Measurements from ENCODE around the gene COASY.
"Not testable (repeated sequence)": the region's sequence is repeated elsewhere in the genome, so short reads cannot be mapped to it uniquely, and the experiment has no call there.

COASY gene

GRCh38 chr17:42535155-42536047, 26.5 kb upstream of the COASY start:
- peaks cover 23% of the 10 kb centered on the region for H3K4me1 ChIP-seq (ENCODE audit: insufficient read depth, low read length)
- H3K27ac ChIP-seq (ENCODE audit: low read depth, low read length) = peak overlapping the region; percentile 84
- no peaks in the 10 kb centered on the region for H3K9me3 ChIP-seq (ENCODE audit: low read length)
- peaks cover 15% of the 10 kb centered on the region for H3K36me3 ChIP-seq (ENCODE audit: insufficient read depth, low read length)
- peak overlapping the region; percentile 71 for H3K9ac ChIP-seq (ENCODE audit: low read length)
- H3K27me3 ChIP-seq (ENCODE audit: control insufficient read depth in 1 of 2, insufficient read depth in 2 of 2, low read length in 2 of 2) = no peaks in the 10 kb centered on the region
- H3K4me3 ChIP-seq (ENCODE audit: low read depth in 1 of 2, low read length in 2 of 2) = peak overlapping the region; percentile 41 to 72

GRCh38 chr17:42536048-42536371, 25.9 kb upstream of the COASY start, which contains the start of gene NAGLU:
TSS of gene NAGLU (plus strand) at chr17:42536241. CDS start at chr17:42536273, 32 bp downstream.
- Histone ChIP-seq H3K9me3 (ENCODE audit: low read length) (no peaks in the 10 kb centered on the region), H3K9ac (ENCODE audit: low read length) (peak within 1 kb of the TSS; percentile 71), H3K4me3 (ENCODE audit: low read depth in 1 of 2, low read length in 2 of 2) (peak within 1 kb of the TSS; percentile 52 to 75), H3K36me3 (ENCODE audit: insufficient read depth, low read length) (peaks cover 19% of the 10 kb centered on the region), H3K27ac (ENCODE audit: low read depth, low read length) (peak within 1 kb of the TSS; percentile 92), H3K4me1 (ENCODE audit: insufficient read depth, low read length) (peaks cover 23% of the 10 kb centered on the region), H3K27me3 (ENCODE audit: control insufficient read depth in 1 of 2, insufficient read depth in 2 of 2, low read length in 2 of 2) (no peaks in the 10 kb centered on the region)

- peak overlapping the region; percentile 52 to 75 for H3K4me3 ChIP-seq (ENCODE audit: low read depth in 1 of 2, low read length in 2 of 2)
- H3K27ac ChIP-seq (ENCODE audit: low read depth, low read length) = peak overlapping the region; percentile 92
- peaks cover 19% of the 10 kb centered on the region for H3K4me1 ChIP-seq (ENCODE audit: insufficient read depth, low read length)
- no peaks in the 10 kb centered on the region for H3K9me3 ChIP-seq (ENCODE audit: low read length)
- peak overlapping the region; percentile 54 for H3K9ac ChIP-seq (ENCODE audit: low read length)
- no peaks in the 10 kb centered on the region for H3K27me3 ChIP-seq (ENCODE audit: control insufficient read depth in 1 of 2, insufficient read depth in 2 of 2, low read length in 2 of 2)
- peaks cover 25% of the 10 kb centered on the region for H3K36me3 ChIP-seq (ENCODE audit: insufficient read depth, low read length)
Observed at GRCh38 chr17:42536372-42537155, 25.4 kb upstream of the COASY start.

- no peaks in the 10 kb centered on the region for H3K9me3 ChIP-seq (ENCODE audit: low read length)
- H3K36me3 ChIP-seq (ENCODE audit: insufficient read depth, low read length) = peaks cover 26% of the 10 kb centered on the region
- H3K27ac ChIP-seq (ENCODE audit: low read depth, low read length) = peak overlapping the region; percentile 92
- peak overlapping the region; percentile 52 to 75 for H3K4me3 ChIP-seq (ENCODE audit: low read depth in 1 of 2, low read length in 2 of 2)
- no peaks in the 10 kb centered on the region for H3K27me3 ChIP-seq (ENCODE audit: control insufficient read depth in 1 of 2, insufficient read depth in 2 of 2, low read length in 2 of 2)
- H3K4me1 ChIP-seq (ENCODE audit: insufficient read depth, low read length) = peaks cover 17% of the 10 kb centered on the region
- H3K9ac ChIP-seq (ENCODE audit: low read length) = peak overlapping the region; percentile 54
Observed at GRCh38 chr17:42537156-42537805, 24.7 kb upstream of the COASY start.

GRCh38 chr17:42537826-42538451, 24.0 kb upstream of the COASY start:
- Histone ChIP-seq H3K4me1 (ENCODE audit: insufficient read depth, low read length) (peaks cover 17% of the 10 kb centered on the region), H3K27ac (ENCODE audit: low read depth, low read length) (no peak overlapping the region), H3K36me3 (ENCODE audit: insufficient read depth, low read length) (peaks cover 30% of the 10 kb centered on the region), H3K27me3 (ENCODE audit: control insufficient read depth in 1 of 2, insufficient read depth in 2 of 2, low read length in 2 of 2) (no peaks in the 10 kb centered on the region), H3K4me3 (ENCODE audit: low read depth in 1 of 2, low read length in 2 of 2) (peak overlapping the region in 1 of 2 donors; percentile 16), H3K9ac (ENCODE audit: low read length) (no peak overlapping the region), H3K9me3 (ENCODE audit: low read length) (no peaks in the 10 kb centered on the region)

- Histone ChIP-seq H3K4me1 (ENCODE audit: insufficient read depth, low read length) (peaks cover 17% of the 10 kb centered on the region), H3K9me3 (ENCODE audit: low read length) (no peaks in the 10 kb centered on the region), H3K27ac (ENCODE audit: low read depth, low read length) (no peak overlapping the region), H3K9ac (ENCODE audit: low read length) (no peak overlapping the region), H3K36me3 (ENCODE audit: insufficient read depth, low read length) (peaks cover 35% of the 10 kb centered on the region), H3K27me3 (ENCODE audit: control insufficient read depth in 1 of 2, insufficient read depth in 2 of 2, low read length in 2 of 2) (no peaks in the 10 kb centered on the region), H3K4me3 (ENCODE audit: low read depth in 1 of 2, low read length in 2 of 2) (peak overlapping the region in 1 of 2 donors; percentile 16)
Observed at GRCh38 chr17:42538482-42538881, 23.5 kb upstream of the COASY start.

- peaks cover 38% of the 10 kb centered on the region for H3K36me3 ChIP-seq (ENCODE audit: insufficient read depth, low read length)
- H3K9me3 ChIP-seq (ENCODE audit: low read length); H3K4me3 ChIP-seq (ENCODE audit: low read depth in 1 of 2, low read length in 2 of 2); H3K27me3 ChIP-seq (ENCODE audit: control insufficient read depth in 1 of 2, insufficient read depth in 2 of 2, low read length in 2 of 2); H3K9ac ChIP-seq (ENCODE audit: low read length); H3K27ac ChIP-seq (ENCODE audit: low read depth, low read length): not testable (repeated sequence)
- peaks cover 11% of the 10 kb centered on the region for H3K4me1 ChIP-seq (ENCODE audit: insufficient read depth, low read length)
Observed at GRCh38 chr17:42540558-42540957, 21.4 kb upstream of the COASY start.

- Histone ChIP-seq H3K4me3 (ENCODE audit: low read depth in 1 of 2, low read length in 2 of 2) (no peak overlapping the region), H3K9ac (ENCODE audit: low read length) (no peak overlapping the region), H3K4me1 (ENCODE audit: insufficient read depth, low read length) (peaks cover 8% of the 10 kb centered on the region), H3K36me3 (ENCODE audit: insufficient read depth, low read length) (peaks cover 38% of the 10 kb centered on the region), H3K27ac (ENCODE audit: low read depth, low read length) (no peak overlapping the region), H3K27me3 (ENCODE audit: control insufficient read depth in 1 of 2, insufficient read depth in 2 of 2, low read length in 2 of 2) (no peaks in the 10 kb centered on the region), H3K9me3 (ENCODE audit: low read length) (no peaks in the 10 kb centered on the region)
Observed at GRCh38 chr17:42541041-42541833, 20.7 kb upstream of the COASY start.

GRCh38 chr17:42543190-42544079, 18.5 kb upstream of the COASY start:
- Histone ChIP-seq H3K9me3 (ENCODE audit: low read length) (no peaks in the 10 kb centered on the region), H3K36me3 (ENCODE audit: insufficient read depth, low read length) (peaks cover 37% of the 10 kb centered on the region), H3K27ac (ENCODE audit: low read depth, low read length) (no peak overlapping the region), H3K9ac (ENCODE audit: low read length) (no peak overlapping the region), H3K27me3 (ENCODE audit: control insufficient read depth in 1 of 2, insufficient read depth in 2 of 2, low read length in 2 of 2) (peaks cover 0 to 7% of the 10 kb centered on the region in 2 donors), H3K4me3 (ENCODE audit: low read depth in 1 of 2, low read length in 2 of 2) (no peak overlapping the region), H3K4me1 (ENCODE audit: insufficient read depth, low read length) (no peaks in the 10 kb centered on the region)

GRCh38 chr17:42544874-42545283, 17.1 kb upstream of the COASY start:
- H3K36me3 ChIP-seq (ENCODE audit: insufficient read depth, low read length) = peaks cover 23% of the 10 kb centered on the region
- H3K27ac ChIP-seq (ENCODE audit: low read depth, low read length) = no peak overlapping the region
- H3K9ac ChIP-seq (ENCODE audit: low read length) = no peak overlapping the region

More at GRCh38 chr17:42544874-42545283, 17.1 kb upstream of the COASY start:
- H3K9me3 ChIP-seq (ENCODE audit: low read length) = no peaks in the 10 kb centered on the region
- peaks cover 0 to 10% of the 10 kb centered on the region in 2 donors for H3K27me3 ChIP-seq (ENCODE audit: control insufficient read depth in 1 of 2, insufficient read depth in 2 of 2, low read length in 2 of 2)
- H3K4me3 ChIP-seq (ENCODE audit: low read depth in 1 of 2, low read length in 2 of 2) = no peak overlapping the region
- H3K4me1 ChIP-seq (ENCODE audit: insufficient read depth, low read length) = peaks cover 4% of the 10 kb centered on the region

Measured in muscle layer of colon (tissue), 2 donors.